ENCODE data around the gene GRM8.

The GRM8 gene

DNA sequence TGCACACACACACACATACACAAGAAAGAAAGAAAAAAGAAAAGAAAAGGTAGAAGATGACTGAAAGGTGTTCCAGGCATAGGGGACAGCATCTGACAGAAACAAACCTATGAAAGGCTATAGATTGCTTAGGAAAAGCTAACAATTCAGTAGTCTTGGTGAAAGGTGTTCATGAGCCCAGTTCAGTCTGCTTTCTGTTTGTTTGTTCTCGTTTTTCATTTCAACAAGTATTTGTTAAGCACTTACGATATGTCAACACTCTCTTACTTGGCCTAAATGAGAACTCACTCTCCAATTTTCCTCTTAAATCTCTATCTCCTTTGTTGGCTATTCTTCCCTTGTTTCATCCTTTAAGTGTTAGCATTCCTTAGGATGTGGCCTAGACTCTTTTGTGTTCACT lies 133.2 kb downstream of the GRM8 start:
- no peaks in the 10 kb centered on the region for H3K79me2 ChIP-seq (ENCODE audit: low read length)
- no peaks in the 10 kb centered on the region for H3F3A ChIP-seq (ENCODE audit: insufficient read depth, low read length)

DNA sequence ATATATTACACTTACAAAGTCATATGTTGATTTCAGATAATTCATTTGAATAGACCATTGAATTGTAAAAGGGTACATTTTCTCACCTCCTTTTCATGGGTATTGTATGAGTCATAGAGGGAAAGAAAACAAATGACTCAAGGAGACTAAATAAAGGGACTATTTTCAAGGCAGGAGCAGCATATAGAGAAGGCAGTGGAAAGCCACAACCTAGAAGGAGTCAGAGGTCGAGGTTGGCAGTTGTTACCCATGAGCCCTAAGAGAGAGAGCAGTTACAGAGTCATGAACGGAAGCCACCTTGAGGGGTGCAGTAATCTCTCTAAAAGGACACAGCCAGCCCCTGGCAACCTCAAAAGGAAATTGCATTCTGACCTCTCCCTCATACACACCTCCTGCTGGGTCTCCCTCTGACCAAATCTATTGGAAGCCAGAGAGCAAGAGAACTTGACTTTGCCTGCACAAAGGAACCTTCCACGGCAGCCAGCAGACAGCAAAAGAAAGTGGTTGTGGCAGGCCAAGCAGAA lies 137.9 kb downstream of the GRM8 start:
- Histone ChIP-seq H4K20me1 (ENCODE audit: insufficient read depth, low read length) (no peaks in the 10 kb centered on the region), H3F3A (ENCODE audit: insufficient read depth, low read length) (no peaks in the 10 kb centered on the region), H3K36me3 (replicated peaks; ENCODE audit: insufficient read depth, low read length) (no peaks in the 10 kb centered on the region), H3K4me3 (ENCODE audit: low read length) (no peak overlapping the region), H2AFZ (ENCODE audit: low read length) (no peak overlapping the region), H3K9ac (ENCODE audit: low read length) (no peak overlapping the region), H3K27ac (ENCODE audit: low read length) (no peak overlapping the region), H3K4me2 (ENCODE audit: low read depth, low read length) (no peak overlapping the region), H3K4me1 (ENCODE audit: low read length) (no peaks in the 10 kb centered on the region), H3K27me3 (replicated peaks; ENCODE audit: insufficient read depth, low read length) (no peaks in the 10 kb centered on the region), H3K79me2 (ENCODE audit: low read length) (no peaks in the 10 kb centered on the region), H3K9me3 (replicated peaks; ENCODE audit: insufficient read depth, low read length) (no peaks in the 10 kb centered on the region), H3K9me2 (replicated peaks; ENCODE audit: insufficient read depth, low read length) (no peaks in the 10 kb centered on the region)
- no peak for TF ChIP-seq EZH2 (optimal IDR thresholded peaks at IDR 0.05; ENCODE audit: low read depth, low read length)
- no peak for TF ChIP-seq EZH2phosphoT487 (IDR thresholded peaks at IDR 0.05; ENCODE audit: low read length)
- TF ChIP-seq, protein P1, sequence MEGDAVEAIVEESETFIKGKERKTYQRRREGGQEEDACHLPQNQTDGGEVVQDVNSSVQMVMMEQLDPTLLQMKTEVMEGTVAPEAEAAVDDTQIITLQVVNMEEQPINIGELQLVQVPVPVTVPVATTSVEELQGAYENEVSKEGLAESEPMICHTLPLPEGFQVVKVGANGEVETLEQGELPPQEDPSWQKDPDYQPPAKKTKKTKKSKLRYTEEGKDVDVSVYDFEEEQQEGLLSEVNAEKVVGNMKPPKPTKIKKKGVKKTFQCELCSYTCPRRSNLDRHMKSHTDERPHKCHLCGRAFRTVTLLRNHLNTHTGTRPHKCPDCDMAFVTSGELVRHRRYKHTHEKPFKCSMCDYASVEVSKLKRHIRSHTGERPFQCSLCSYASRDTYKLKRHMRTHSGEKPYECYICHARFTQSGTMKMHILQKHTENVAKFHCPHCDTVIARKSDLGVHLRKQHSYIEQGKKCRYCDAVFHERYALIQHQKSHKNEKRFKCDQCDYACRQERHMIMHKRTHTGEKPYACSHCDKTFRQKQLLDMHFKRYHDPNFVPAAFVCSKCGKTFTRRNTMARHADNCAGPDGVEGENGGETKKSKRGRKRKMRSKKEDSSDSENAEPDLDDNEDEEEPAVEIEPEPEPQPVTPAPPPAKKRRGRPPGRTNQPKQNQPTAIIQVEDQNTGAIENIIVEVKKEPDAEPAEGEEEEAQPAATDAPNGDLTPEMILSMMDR (IDR thresholded peaks at IDR 0.05; ENCODE audit: low read length), result no peak
- no peak for DNase-seq

More for the DNA sequence above, 133.2 kb downstream of the GRM8 start:
- Histone ChIP-seq H3K4me1 (ENCODE audit: low read length) (no peaks in the 10 kb centered on the region), H3K36me3 (replicated peaks; ENCODE audit: insufficient read depth, low read length) (no peaks in the 10 kb centered on the region), H3K9me3 (replicated peaks; ENCODE audit: insufficient read depth, low read length) (no peaks in the 10 kb centered on the region), H3K27me3 (replicated peaks; ENCODE audit: insufficient read depth, low read length) (no peaks in the 10 kb centered on the region), H3K4me2 (ENCODE audit: low read depth, low read length) (no peak overlapping the region), H2AFZ (ENCODE audit: low read length) (no peak overlapping the region), H3K9me2 (replicated peaks; ENCODE audit: insufficient read depth, low read length) (no peaks in the 10 kb centered on the region), H3K4me3 (ENCODE audit: low read length) (no peak overlapping the region), H3K27ac (ENCODE audit: low read length) (no peak overlapping the region), H3K9ac (ENCODE audit: low read length) (no peak overlapping the region), H4K20me1 (ENCODE audit: insufficient read depth, low read length) (no peaks in the 10 kb centered on the region)
- TF ChIP-seq EZH2 (optimal IDR thresholded peaks at IDR 0.05; ENCODE audit: low read depth, low read length) (no peak), EZH2phosphoT487 (IDR thresholded peaks at IDR 0.05; ENCODE audit: low read length) (no peak)
- TF ChIP-seq, protein P1 (IDR thresholded peaks at IDR 0.05; ENCODE audit: low read length), result no peak
- no peak for DNase-seq

DNA sequence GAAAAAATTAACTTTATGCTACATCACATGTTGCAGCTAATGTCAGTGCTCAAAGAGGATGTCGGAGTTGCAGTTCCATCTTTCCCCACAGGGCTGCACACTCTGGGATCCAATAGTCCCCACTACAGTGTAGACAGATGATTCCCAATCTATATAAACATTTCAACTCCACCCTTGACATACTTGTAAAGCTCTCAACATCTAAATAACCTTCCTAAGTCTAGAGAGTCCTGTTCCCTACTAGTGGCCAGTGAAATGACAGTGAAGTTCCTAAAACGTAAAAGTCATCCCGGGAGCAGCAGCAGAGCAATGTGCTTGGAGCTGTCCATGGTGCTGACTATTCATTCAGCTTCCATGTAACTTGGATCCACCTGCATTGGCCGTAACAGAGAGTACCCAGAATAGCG lies 145.1 kb downstream of the GRM8 start:
- Histone ChIP-seq H2AFZ (ENCODE audit: low read length) (no peak overlapping the region), H3K9ac (ENCODE audit: low read length) (no peak overlapping the region), H3K9me3 (replicated peaks; ENCODE audit: insufficient read depth, low read length) (no peaks in the 10 kb centered on the region), H3K4me2 (ENCODE audit: low read depth, low read length) (no peak overlapping the region), H3K4me1 (ENCODE audit: low read length) (no peaks in the 10 kb centered on the region), H3K79me2 (ENCODE audit: low read length) (no peaks in the 10 kb centered on the region), H4K20me1 (ENCODE audit: insufficient read depth, low read length) (no peaks in the 10 kb centered on the region), H3K27ac (ENCODE audit: low read length) (no peak overlapping the region), H3K36me3 (replicated peaks; ENCODE audit: insufficient read depth, low read length) (no peaks in the 10 kb centered on the region), H3K9me2 (replicated peaks; ENCODE audit: insufficient read depth, low read length) (no peaks in the 10 kb centered on the region), H3F3A (ENCODE audit: insufficient read depth, low read length) (no peaks in the 10 kb centered on the region), H3K4me3 (ENCODE audit: low read length) (no peak overlapping the region), H3K27me3 (replicated peaks; ENCODE audit: insufficient read depth, low read length) (no peaks in the 10 kb centered on the region)
- TF ChIP-seq EZH2phosphoT487 (IDR thresholded peaks at IDR 0.05; ENCODE audit: low read length), result no peak
- TF ChIP-seq, protein P1 (IDR thresholded peaks at IDR 0.05; ENCODE audit: low read length), result peak; percentile 74
- peak; percentile 83 for DNase-seq
